Measurements from ENCODE around the gene DMBT1. TPM values are rescaled to one million over a fixed set of nuclear protein-coding genes. Genes with fewer than 3 reads are reported as not detected.

DMBT1 gene
- total RNA-seq, 2 experiments from 2014 or later, result not detected

- no peak for TF ChIP-seq CTCF (IDR thresholded peaks at IDR 0.05)
- Histone ChIP-seq H3K4me3 (ENCODE audit: low read length) (no peak overlapping the region), H3K36me3 (ENCODE audit: insufficient read depth, low read length) (no peaks in the 10 kb centered on the region), H3K27me3 (ENCODE audit: control insufficient read depth in 1 of 2, insufficient read depth in 2 of 2, low read length in 2 of 2) (no peaks in the 10 kb centered on the region), H3K27ac (ENCODE audit: low read depth in 1 of 2, low read length in 2 of 2) (no peak overlapping the region), H3K4me1 (ENCODE audit: insufficient read depth, low read length) (peaks cover 35% of the 10 kb centered on the region), H3K9me3 (ENCODE audit: control insufficient read depth in 1 of 2, insufficient read depth in 1 of 2, low read length in 2 of 2) (no peaks in the 10 kb centered on the region)
- H3K27ac Mint-ChIP-seq, result no peak overlapping the region
- H3K4me1 Mint-ChIP-seq (ENCODE audit: low read depth), result peaks cover 38% of the 10 kb centered on the region
- H3K36me3 Mint-ChIP-seq (ENCODE audit: low read depth), result no peaks in the 10 kb centered on the region
- intact Hi-C loops (cut with DNase I, micrococcal nuclease), result loop anchor here in 1 of 2 experiments (1.0 kb wide), 1 partner anchor 10 kb away; no protein-coding TSS in a partner anchor
- POLR2A ChIA-PET, result no interaction called here
- H3K4me3 Mint-ChIP-seq, result no peak overlapping the region
- ATAC-seq (ENCODE audit: poor library complexity), result no peak
- CTCF ChIA-PET, result no interaction called here
- DNase-seq, result no peak
- no peaks in the 10 kb centered on the region for H3K9me3 Mint-ChIP-seq
- no peaks in the 10 kb centered on the region for H3K27me3 Mint-ChIP-seq
Measured at GRCh38 chr10:122548407-122549085, 12.0 kb upstream of the DMBT1 start.

DNA sequence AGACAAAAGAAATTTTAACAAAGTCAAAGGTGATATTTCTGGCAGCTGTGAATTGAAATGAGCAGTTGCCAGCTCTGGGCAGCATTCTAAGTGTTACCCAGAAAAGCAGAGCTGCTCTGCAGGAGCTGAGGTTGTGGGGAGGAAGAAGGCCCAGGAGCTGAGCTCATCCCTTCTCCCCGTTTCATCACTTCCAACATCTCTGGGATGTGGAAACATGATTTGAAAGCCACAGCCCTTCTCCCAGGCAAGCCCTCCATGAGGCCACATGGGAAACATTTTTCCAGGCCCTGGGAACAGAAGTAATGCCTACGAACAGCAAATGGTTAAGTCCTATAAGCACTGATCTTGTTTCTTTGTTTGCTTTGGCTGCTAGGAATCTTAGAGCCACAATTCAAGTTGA lies 10.9 kb upstream of the DMBT1 start:
- no peak for TF ChIP-seq CTCF (IDR thresholded peaks at IDR 0.05)

GRCh38 chr10:122550427-122550826 lies 10.1 kb upstream of the DMBT1 start:
- Histone ChIP-seq H3K36me3 (ENCODE audit: insufficient read depth, low read length) (no peaks in the 10 kb centered on the region), H3K4me3 (ENCODE audit: low read length) (no peak overlapping the region), H3K27ac (ENCODE audit: low read depth in 1 of 2, low read length in 2 of 2) (no peak overlapping the region), H3K9me3 (ENCODE audit: control insufficient read depth in 1 of 2, insufficient read depth in 1 of 2, low read length in 2 of 2) (no peaks in the 10 kb centered on the region), H3K27me3 (ENCODE audit: control insufficient read depth in 1 of 2, insufficient read depth in 2 of 2, low read length in 2 of 2) (no peaks in the 10 kb centered on the region), H3K4me1 (ENCODE audit: insufficient read depth, low read length) (peaks cover 24% of the 10 kb centered on the region)
- H3K9me3 Mint-ChIP-seq, result no peaks in the 10 kb centered on the region
- H3K4me1 Mint-ChIP-seq (ENCODE audit: low read depth), result peaks cover 32% of the 10 kb centered on the region
- TF ChIP-seq CTCF (IDR thresholded peaks at IDR 0.05), result no peak
- H3K36me3 Mint-ChIP-seq (ENCODE audit: low read depth), result no peaks in the 10 kb centered on the region
- CTCF ChIA-PET, result no interaction called here
- H3K27ac Mint-ChIP-seq, result peak overlapping the region; percentile 77
- intact Hi-C loops (cut with DNase I, micrococcal nuclease), result no loop called here
- DNase-seq (no peak), ATAC-seq (ENCODE audit: poor library complexity) (no peak)
- H3K27me3 Mint-ChIP-seq, result no peaks in the 10 kb centered on the region
- no peak overlapping the region for H3K4me3 Mint-ChIP-seq
- POLR2A ChIA-PET, result interaction anchor here (1.1 kb wide), 1 partner anchor 9 kb away, joined by 6 read pairs; no protein-coding TSS in a partner anchor

More for the DNA sequence above, 10.9 kb upstream of the DMBT1 start:
- Mint-ChIP-seq H3K4me1 (ENCODE audit: low read depth) (peaks cover 32% of the 10 kb centered on the region), H3K27ac (no peak overlapping the region), H3K9me3 (no peaks in the 10 kb centered on the region), H3K4me3 (no peak overlapping the region), H3K36me3 (ENCODE audit: low read depth) (no peaks in the 10 kb centered on the region), H3K27me3 (no peaks in the 10 kb centered on the region)
- intact Hi-C loops (cut with DNase I, micrococcal nuclease), result no loop called here
- ChIA-PET CTCF (no interaction called here), POLR2A (no interaction called here)
- Histone ChIP-seq H3K4me3 (ENCODE audit: low read length) (no peak overlapping the region), H3K27ac (ENCODE audit: low read depth in 1 of 2, low read length in 2 of 2) (no peak overlapping the region), H3K36me3 (ENCODE audit: insufficient read depth, low read length) (no peaks in the 10 kb centered on the region), H3K4me1 (ENCODE audit: insufficient read depth, low read length) (peaks cover 24% of the 10 kb centered on the region), H3K9me3 (ENCODE audit: control insufficient read depth in 1 of 2, insufficient read depth in 1 of 2, low read length in 2 of 2) (no peaks in the 10 kb centered on the region), H3K27me3 (ENCODE audit: control insufficient read depth in 1 of 2, insufficient read depth in 2 of 2, low read length in 2 of 2) (no peaks in the 10 kb centered on the region)
- DNase-seq (no peak), ATAC-seq (ENCODE audit: poor library complexity) (no peak)

All from CD4-positive, alpha-beta T cell (primary cell).